Common myeloid progenitor, CD34-positive (primary cell): Measurements from ENCODE around the gene IGF2BP3.

Source experiments
- CTCF ChIA-PET: fragments of 350-600 bp; sonication (Branson Sonifier 250); formaldehyde crosslinking; loops from one replicate; lab custom pipeline; 2021; ENCODE audit warnings: antibody characterized with exemption; lab: Charles Lee
- POLR2A ChIA-PET: fragments of 350-600 bp; sonication (Branson Sonifier 250); formaldehyde crosslinking; loops from one replicate; lab custom pipeline; 2021; ENCODE audit warnings: antibody characterized with exemption; lab: Charles Lee
- DNase-seq, 3 donors: peaks; one replicate each; pipeline versions ENCODE4 v3.0.0 to v3.0.0-alpha.2; 2013
- H3K27ac ChIP-seq, 2 experiments: 1 replicate in 1 of 2; 2 replicates in 1 of 2; pipeline ENCODE4 v1.7.0; 2013; ENCODE audit warnings: inconsistent platforms in 2 of 2, low read length in 2 of 2, mild to moderate bottlenecking in 2 of 2, low read depth in 1 of 2, moderate library complexity in 1 of 2; ENCODE audit not compliant: severe bottlenecking in 2 of 2, insufficient read depth in 1 of 2, poor library complexity in 1 of 2
- H3K27me3 ChIP-seq, 5 experiments: replicated peaks in 2 of 5; 1 replicate in 3 of 5; 2 replicates in 2 of 5; pipeline versions ENCODE4 v1.6.1 to v1.7.0; 2013; ENCODE audit warnings: low read length in 4 of 5, mild to moderate bottlenecking in 2 of 5, moderate library complexity in 2 of 5, inconsistent platforms in 1 of 5; ENCODE audit not compliant: insufficient read depth in 5 of 5, control insufficient read depth in 4 of 5
- H3K36me3 ChIP-seq, 4 experiments: 1 replicate in 2 of 4; 2 replicates in 2 of 4; pipeline versions ENCODE4 v1.6.1 to v1.7.0; 2013; ENCODE audit warnings: low read length in 3 of 4, control low read depth in 1 of 4, mild to moderate bottlenecking in 1 of 4; ENCODE audit not compliant: control insufficient read depth in 4 of 4, insufficient read depth in 4 of 4
- H3K4me1 ChIP-seq, 4 experiments: 1 replicate in 3 of 4; 2 replicates in 1 of 4; pipeline versions ENCODE4 v1.6.1 to v1.7.1; 2013; ENCODE audit warnings: low read length in 3 of 4, mild to moderate bottlenecking in 3 of 4, control low read depth in 1 of 4, inconsistent platforms in 1 of 4, moderate library complexity in 1 of 4; ENCODE audit not compliant: control insufficient read depth in 4 of 4, insufficient read depth in 4 of 4; ENCODE audit errors: control extremely low read depth in 1 of 4
- H3K4me3 ChIP-seq, 7 experiments: 1 replicate in 4 of 7; 2 replicates in 3 of 7; pipeline versions ENCODE4 v1.5.1 to v1.7.0; 2013; ENCODE audit warnings: mild to moderate bottlenecking in 7 of 7, low read length in 6 of 7, moderate library complexity in 6 of 7, inconsistent platforms in 2 of 7, low read depth in 2 of 7, control low read depth in 1 of 7; ENCODE audit not compliant: insufficient read depth in 4 of 7, control insufficient read depth in 1 of 7; ENCODE audit errors: extremely low read depth in 1 of 7
- H3K9me3 ChIP-seq, 5 experiments: 1 replicate in 4 of 5; 2 replicates in 1 of 5; pipeline versions ENCODE4 v1.6.1 to v1.7.1; 2013; ENCODE audit warnings: low read length in 4 of 5, mild to moderate bottlenecking in 2 of 5, inconsistent platforms in 1 of 5, low read depth in 1 of 5, moderate library complexity in 1 of 5; ENCODE audit not compliant: control insufficient read depth in 4 of 5, insufficient read depth in 2 of 5; ENCODE audit errors: control extremely low read depth in 1 of 5
- WGBS: methylation state at CpG from one replicate; pipeline ENCODE4 v1.1.5; 2013; ENCODE audit not compliant: insufficient coverage; 5-methylcytosine and 5-hydroxymethylcytosine counted together

The IGF2BP3 gene

DNA sequence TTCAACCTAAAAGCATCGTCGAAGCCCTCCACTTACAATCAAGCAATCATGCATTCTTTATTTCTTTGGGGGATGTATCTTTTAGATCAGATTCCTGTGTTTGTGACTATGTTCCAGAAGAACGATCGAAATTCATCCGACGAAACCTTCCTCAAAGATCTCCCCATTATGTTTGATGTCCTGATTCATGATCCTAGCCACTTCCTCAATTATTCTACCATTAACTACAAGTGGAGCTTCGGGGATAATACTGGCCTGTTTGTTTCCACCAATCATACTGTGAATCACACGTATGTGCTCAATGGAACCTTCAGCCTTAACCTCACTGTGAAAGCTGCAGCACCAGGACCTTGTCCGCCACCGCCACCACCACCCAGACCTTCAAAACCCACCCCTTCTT is 209.9 kb downstream of the IGF2BP3 start:
- Histone ChIP-seq H3K4me1 (no peaks in the 10 kb centered on the region), H3K4me3 (no peak overlapping the region), H3K27ac (no peak overlapping the region), H3K27me3 (peaks cover 0 to 2% (median 0%) of the 10 kb centered on the region in 5 experiments), H3K36me3 (no peaks in the 10 kb centered on the region), H3K9me3 (no peaks in the 10 kb centered on the region)
- POLR2A ChIA-PET = no interaction called here
- DNase-seq = no peak
- CTCF ChIA-PET = interaction anchor here (0.7 to 6.7 kb wide), 7 partner anchors 9 to 203 kb away, joined by 3 to 72 read pairs (median 4); no protein-coding TSS in a partner anchor
- WGBS = 92% methylated on average over 4 of the region's 10 CpGs
